GM18873 (cell line): ENCODE data around the gene USP9X.
"Not testable (repeated sequence)": the region's sequence is repeated elsewhere in the genome, so short reads cannot be mapped to it uniquely, and the experiment has no call there.

ENCODE experiments used
- ATAC-seq: cut with Tn5 transposase; IDR thresholded peaks from one replicate; pipeline ENCODE4 v1.9.1; 2021; ENCODE audit warnings: mild to moderate bottlenecking, moderate library complexity, moderate number of reproducible peaks; ENCODE audit not compliant: unreplicated experiment, low FRiP score

The USP9X gene

DNA sequence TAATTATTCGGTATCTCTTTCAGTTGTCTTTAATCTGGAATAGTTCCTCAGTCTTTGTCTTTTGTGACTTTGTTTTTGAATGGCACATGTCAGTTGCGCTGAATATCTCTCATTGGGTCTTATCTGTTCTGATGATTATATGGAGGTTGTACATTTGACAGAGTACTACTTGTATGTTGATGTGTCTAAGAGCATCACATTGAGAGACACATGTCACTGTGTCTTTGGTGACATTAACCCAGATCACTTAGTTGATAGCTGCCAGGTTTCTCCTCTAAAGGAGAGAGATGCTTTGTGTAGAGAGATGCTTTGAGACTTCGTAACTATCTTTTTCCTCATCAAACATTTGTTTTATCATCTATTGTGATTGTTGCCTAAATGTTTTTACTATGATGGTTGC is 92.1 kb downstream of the USP9X start:
- no peak for ATAC-seq

- no peak for ATAC-seq
Observed at GRCh38 chrX:41178201-41178600, 93.0 kb downstream of the USP9X start.

DNA sequence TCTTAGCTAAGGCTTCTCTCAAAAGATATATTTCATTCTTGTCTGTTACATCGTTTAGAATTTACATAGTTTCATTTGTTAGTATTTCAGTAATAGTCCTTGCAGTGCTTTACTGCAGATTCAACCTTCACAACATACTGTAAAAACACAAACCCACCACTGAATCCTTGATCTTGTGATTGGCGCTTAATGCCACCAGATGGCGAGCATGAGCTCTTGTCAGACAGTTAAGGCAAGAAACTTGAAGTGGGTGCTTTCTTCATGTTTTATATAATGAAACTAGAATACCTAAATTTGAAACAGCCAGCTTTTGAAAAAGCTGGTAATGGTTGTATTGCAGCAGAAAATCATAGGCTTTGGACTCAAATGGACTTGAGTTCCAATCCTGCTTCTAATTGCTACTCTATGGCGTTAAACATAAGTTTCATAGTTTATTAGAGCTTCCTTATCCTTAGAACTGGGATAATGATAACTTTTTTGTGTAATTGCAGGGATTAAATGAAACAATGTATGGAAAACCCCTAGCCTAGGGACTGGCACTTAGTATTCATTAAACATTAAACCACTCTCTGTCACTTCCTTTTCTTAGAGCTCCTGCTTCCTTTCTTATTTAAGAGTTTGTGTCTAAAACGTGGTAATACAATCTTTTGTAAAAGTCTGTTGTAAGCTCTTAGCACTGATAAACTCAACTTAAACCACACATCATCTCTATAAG is 95.1 kb downstream of the USP9X start:
- ATAC-seq, result peak; percentile 61

DNA sequence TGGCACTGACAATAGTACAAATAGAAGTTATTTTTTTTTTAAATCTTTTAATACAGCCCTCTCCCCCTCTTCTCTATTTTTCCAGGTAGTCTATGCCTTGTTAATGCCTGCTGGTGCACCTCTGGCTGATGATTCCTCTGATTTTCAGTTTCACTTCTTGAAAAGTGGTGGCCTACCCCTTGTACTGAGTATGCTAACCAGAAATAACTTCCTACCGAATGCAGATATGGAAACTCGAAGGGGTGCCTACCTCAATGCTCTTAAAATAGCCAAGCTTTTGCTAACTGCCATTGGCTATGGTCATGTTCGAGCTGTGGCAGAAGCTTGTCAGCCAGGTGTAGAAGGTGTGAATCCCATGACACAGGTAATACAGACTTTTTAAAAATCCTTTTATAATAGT is 99.1 kb downstream of the USP9X start:
- ATAC-seq, result no peak

GRCh38 chrX:41186946-41187345 is 101.7 kb downstream of the USP9X start:
- ATAC-seq, result not testable (repeated sequence)

- ATAC-seq, result no peak
Observed at GRCh38 chrX:41189156-41189555, 103.9 kb downstream of the USP9X start.

DNA sequence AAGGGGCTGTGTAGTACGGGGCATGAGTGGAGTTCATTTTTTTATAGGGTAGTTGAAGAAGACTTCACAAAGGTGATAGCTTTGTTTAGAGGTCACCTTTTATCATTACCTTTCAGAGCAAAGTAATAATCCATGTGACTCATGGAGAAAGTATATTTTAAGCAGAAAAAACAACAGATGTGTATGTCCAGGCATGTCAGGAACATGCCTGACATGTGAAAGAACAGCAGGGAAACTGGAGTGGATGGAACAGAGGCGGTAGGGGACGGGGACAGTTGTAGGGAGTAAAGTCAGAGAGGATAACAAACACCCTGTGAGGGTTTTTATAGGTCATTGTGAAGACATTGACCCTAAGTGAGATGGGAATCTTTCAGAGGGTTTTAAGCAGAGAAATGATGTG is 107.6 kb downstream of the USP9X start:
- ATAC-seq, result no peak

DNA sequence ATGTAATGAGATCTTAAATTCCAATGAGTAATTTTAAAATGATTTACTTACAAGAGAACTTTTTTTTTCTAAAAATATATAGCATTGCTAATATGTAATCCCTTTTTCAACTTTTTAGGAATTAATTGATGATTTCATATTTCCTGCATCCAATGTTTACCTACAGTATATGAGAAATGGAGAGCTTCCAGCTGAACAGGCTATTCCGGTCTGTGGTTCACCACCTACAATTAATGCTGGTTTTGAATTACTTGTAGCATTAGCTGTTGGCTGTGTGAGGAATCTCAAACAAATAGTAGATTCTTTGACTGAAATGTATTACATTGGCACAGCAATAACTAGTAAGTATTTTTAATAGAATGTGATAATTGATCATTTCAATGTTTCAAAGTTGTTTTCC is 113.2 kb downstream of the USP9X start:
- ATAC-seq, result no peak

DNA sequence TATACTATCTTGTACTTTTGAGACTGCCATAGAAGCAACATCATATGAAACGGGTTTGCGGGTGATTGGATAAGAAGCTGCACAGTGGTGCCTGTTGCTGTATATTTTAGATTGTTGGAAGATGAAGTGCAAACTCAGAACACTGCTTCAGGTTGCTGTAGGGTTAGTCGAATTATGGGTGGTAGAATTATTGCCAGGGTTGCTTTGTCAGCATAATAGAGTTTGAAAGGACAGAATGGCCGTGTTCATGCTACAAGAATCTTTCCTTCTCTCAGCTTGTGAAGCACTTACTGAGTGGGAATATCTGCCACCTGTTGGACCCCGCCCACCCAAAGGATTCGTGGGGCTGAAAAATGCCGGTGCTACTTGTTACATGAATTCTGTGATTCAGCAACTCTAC is 115.5 kb downstream of the USP9X start:
- ATAC-seq, result no peak

- no peak for ATAC-seq
Observed at GRCh38 chrX:41209853-41210252, 124.6 kb downstream of the USP9X start.

DNA sequence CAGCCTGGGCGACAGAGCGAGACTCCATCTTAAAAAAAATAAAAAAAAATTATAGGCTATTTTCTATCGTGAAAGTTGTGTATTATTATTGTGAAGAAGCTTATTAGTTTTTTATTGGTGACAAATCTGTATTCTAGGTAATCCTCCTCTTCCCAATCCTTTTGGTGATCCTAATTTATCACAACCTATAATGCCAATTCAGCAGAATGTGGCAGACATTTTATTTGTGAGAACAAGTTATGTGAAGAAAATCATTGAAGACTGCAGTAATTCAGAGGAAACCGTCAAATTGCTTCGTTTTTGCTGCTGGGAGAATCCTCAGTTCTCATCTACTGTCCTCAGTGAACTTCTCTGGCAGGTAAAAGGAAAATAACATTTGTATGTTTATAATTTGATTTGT is 139.4 kb downstream of the USP9X start:
- ATAC-seq, result no peak

GRCh38 chrX:41233988-41234387 is 148.7 kb downstream of the USP9X start:
- no peak for ATAC-seq

GRCh38 chrX:41234471-41234870 is 149.2 kb downstream of the USP9X start:
- not testable (repeated sequence) for ATAC-seq

- no peak for ATAC-seq
Observed at GRCh38 chrX:41234962-41235361, 149.7 kb downstream of the USP9X start.

DNA sequence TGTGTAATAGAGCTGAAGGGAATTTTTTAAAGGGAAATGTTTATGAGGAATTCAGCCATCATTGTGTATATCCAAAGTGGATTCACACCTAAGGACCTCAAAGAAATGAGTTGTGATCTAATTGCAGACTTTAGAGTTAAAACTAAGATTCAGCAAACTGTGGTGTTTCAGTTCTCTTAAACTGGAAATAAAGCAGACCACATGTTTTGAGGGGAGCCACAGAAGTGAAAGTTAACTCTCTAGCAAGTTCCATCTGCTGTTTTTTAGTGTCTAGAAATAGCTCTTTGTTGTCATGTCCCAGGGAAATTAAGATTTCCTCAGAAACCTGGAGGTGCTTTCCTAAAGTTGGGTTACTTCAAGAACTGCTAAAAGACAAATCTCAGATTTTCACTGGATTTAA is 151.4 kb downstream of the USP9X start:
- ATAC-seq, result no peak

GRCh38 chrX:41240509-41240908 is 155.3 kb downstream of the USP9X start:
- ATAC-seq, result no peak

DNA sequence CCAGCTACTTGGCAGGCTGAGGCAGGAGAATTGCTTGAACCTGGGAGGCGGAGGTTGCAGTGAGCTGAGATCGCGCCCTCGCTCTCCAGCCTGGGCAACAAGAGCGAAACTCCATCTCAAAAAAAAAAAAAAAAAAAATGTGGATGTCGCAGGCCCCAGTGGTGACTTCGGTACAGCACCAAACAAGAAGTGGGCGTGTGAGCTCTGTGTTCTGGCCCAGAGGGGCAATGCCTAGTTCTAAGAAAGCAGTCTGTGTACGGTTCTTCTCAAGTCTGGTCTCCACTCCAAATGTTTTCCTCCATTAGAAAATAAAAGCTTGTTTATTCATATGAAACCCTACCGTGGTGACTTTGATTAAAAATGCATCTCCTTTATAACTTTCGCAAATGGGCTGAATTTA is 156.7 kb downstream of the USP9X start:
- ATAC-seq, result no peak

GRCh38 chrX:41245641-41246040 is 160.4 kb downstream of the USP9X start:
- ATAC-seq, result no peak

DNA sequence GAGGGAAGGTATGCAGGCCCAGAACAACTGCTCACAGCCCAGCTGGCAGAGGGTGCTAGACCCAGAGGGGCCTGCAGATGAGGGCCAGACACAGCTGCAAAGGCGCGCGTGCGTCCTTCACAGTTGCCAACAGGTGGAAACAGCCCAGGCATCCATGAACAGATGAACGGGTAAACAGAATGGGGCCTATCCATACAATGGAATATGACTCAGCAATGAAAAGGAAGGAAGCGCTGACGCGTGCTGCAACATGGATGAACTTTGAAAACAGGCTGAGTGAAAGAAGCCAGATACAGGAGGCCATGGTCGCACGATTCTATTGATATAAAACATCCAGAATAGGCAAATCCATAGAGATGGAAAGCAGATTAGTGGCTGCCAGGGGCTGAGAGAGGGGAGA is 165.6 kb downstream of the USP9X start:
- no peak for ATAC-seq

DNA sequence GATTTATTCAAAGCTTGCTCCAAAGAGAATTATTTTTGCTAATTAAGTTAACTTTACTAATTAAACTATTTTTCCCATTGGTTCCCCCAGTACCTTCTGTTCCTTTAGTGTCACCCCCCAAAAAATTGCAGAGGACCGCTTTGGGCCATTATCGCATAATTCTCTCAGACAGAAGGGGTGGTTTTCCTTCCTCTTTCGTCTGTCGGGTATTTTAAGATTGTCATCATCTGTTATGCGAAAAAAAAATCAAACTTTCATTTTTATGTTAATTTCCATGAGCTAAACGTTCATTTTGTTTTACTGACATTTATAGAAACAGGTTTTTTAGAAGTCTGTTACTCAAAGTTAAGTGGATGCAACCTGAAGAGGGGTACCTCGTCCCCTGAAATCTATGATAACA is 172.6 kb downstream of the USP9X start:
- no peak for ATAC-seq

GRCh38 chrX:41258226-41258625 is 173.0 kb downstream of the USP9X start:
- no peak for ATAC-seq

- ATAC-seq, result no peak
Observed at GRCh38 chrX:41258871-41259270, 173.6 kb downstream of the USP9X start.

GRCh38 chrX:41259516-41259915 is 174.3 kb downstream of the USP9X start:
- no peak for ATAC-seq
